ENCODE data around the gene OTUD4. TPM values are rescaled to one million over a fixed set of nuclear protein-coding genes. Genes with fewer than 3 reads are reported as not detected.
"Not testable (repeated sequence)": the region's sequence is repeated elsewhere in the genome, so short reads cannot be mapped to it uniquely, and the experiment has no call there.

OTUD4 gene, protein sequence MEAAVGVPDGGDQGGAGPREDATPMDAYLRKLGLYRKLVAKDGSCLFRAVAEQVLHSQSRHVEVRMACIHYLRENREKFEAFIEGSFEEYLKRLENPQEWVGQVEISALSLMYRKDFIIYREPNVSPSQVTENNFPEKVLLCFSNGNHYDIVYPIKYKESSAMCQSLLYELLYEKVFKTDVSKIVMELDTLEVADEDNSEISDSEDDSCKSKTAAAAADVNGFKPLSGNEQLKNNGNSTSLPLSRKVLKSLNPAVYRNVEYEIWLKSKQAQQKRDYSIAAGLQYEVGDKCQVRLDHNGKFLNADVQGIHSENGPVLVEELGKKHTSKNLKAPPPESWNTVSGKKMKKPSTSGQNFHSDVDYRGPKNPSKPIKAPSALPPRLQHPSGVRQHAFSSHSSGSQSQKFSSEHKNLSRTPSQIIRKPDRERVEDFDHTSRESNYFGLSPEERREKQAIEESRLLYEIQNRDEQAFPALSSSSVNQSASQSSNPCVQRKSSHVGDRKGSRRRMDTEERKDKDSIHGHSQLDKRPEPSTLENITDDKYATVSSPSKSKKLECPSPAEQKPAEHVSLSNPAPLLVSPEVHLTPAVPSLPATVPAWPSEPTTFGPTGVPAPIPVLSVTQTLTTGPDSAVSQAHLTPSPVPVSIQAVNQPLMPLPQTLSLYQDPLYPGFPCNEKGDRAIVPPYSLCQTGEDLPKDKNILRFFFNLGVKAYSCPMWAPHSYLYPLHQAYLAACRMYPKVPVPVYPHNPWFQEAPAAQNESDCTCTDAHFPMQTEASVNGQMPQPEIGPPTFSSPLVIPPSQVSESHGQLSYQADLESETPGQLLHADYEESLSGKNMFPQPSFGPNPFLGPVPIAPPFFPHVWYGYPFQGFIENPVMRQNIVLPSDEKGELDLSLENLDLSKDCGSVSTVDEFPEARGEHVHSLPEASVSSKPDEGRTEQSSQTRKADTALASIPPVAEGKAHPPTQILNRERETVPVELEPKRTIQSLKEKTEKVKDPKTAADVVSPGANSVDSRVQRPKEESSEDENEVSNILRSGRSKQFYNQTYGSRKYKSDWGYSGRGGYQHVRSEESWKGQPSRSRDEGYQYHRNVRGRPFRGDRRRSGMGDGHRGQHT
- 35.0 and 36.1 TPM in 2 replicates for total RNA-seq
- long read RNA-seq, full-length matches to known transcripts, result 5 of 25 reads
- long read RNA-seq, partial matches to known transcripts, result 11 of 25 reads
- long read RNA-seq, other reads (novel, unspliced or antisense), result 9 of 25 reads

DNA sequence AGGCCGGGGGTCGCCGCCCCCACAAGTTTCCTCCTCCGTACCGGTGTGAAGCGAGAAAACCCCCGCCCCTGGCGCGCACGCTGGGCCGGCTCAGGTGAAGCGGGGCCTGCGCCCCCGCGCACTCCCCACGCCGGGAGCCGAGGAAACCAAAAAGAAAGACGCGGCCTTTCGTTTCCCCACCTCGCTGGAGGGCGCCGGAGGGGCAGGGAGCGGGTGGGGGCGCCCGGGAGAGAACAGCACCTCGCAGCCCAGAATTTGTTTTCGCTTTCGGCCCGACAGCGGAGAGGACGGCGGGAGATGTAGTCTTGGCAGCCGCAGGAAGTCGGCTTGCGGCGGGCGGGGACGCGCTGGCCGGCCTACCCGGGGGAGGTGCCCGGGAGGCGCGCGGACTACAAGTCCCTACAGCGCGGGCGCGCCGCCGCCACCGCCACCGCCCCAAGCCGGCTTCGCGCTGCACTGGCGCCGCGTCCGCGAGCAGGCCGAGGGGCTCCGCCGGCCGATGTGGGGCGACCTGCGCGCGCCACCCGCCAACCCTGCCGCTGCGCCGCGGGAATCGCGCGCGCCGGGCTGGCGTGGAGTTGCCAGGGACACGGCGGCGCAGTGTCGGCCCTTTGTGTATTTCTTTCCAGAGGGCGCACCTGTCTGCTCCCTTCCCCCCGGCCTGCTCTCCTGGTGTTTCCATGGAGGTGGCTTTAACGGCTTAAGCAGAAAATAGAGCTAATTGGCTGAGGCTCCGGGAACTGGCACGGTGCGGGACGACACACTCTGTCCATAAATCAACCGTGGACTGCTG, at the start of gene OTUD4:
Gene OTUD4, minus strand, starts transcription at position 292 of the 793 bp plus-strand sequence. CDS start 616 bp downstream, outside the sequence.
- no peak for TF ChIP-seq CTCF (IDR thresholded peaks at IDR 0.05)
- DNase-seq (ENCODE audit: extremely low spot score, unreplicated experiment), result peak; percentile 97
- Mint-ChIP-seq H3K9me3 (ENCODE audit: unreplicated experiment) (no peaks in the 10 kb centered on the region), H3K27ac (ENCODE audit: unreplicated experiment) (peak within 1 kb of the TSS; percentile 96), H3K36me3 (ENCODE audit: unreplicated experiment) (no peaks in the 10 kb centered on the region), H3K4me3 (ENCODE audit: unreplicated experiment) (peak within 1 kb of the TSS; percentile 94), H3K27me3 (ENCODE audit: unreplicated experiment) (peaks cover 2% of the 10 kb centered on the region), H3K4me1 (ENCODE audit: unreplicated experiment) (peaks cover 33% of the 10 kb centered on the region)

DNA sequence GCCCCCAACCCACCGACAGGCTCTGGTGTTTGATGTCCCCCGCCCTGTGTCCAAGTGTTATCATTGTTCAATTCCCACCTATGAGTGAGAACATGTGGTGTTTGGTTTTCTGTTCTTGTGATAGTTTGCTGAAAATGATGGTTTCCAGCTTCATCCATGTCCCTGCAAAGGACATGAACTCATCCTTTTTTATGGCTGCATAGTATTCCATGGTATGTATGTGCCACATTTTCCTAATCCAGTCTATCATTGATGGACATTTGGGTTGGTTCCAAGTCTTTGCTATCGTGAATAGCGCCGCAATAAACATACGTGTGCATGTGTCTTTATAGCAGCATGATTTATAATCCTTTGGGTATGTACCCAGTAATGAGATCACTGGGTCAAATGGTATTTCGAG, 42.8 kb upstream of the OTUD4 start:
- H3K36me3 Mint-ChIP-seq (ENCODE audit: unreplicated experiment); H3K4me1 Mint-ChIP-seq (ENCODE audit: unreplicated experiment); DNase-seq (ENCODE audit: extremely low spot score, unreplicated experiment); H3K27ac Mint-ChIP-seq (ENCODE audit: unreplicated experiment); H3K4me3 Mint-ChIP-seq (ENCODE audit: unreplicated experiment); H3K9me3 Mint-ChIP-seq (ENCODE audit: unreplicated experiment): not testable (repeated sequence)
- peaks cover 35% of the 10 kb centered on the region for H3K27me3 Mint-ChIP-seq (ENCODE audit: unreplicated experiment)

GRCh38 chr4:145221529-145221928, 41.1 kb upstream of the OTUD4 start:
- not testable (repeated sequence) for H3K9me3 Mint-ChIP-seq (ENCODE audit: unreplicated experiment)

DNA sequence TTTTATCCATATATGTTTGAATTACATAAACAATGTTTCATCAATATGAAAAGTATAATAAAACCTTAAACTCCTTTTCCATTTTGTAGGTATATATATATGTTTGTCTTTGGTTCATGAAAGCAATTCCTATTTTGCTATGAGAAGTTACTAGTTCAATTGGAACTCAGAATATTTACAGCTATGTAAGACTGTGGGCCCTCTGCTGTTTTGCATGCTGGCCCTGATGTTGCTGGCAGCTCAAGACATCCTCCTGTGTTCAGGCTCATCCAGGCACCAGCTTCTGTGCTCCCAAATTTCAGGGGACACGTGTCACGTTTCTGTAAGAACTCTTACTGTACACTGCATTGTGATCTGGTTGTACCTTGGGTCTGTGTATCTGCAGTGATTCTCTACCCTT, 38.7 kb upstream of the OTUD4 start:
- DNase-seq (ENCODE audit: extremely low spot score, unreplicated experiment), result no peak
- Mint-ChIP-seq H3K27ac (ENCODE audit: unreplicated experiment) (no peak overlapping the region), H3K4me1 (ENCODE audit: unreplicated experiment) (no peaks in the 10 kb centered on the region), H3K27me3 (ENCODE audit: unreplicated experiment) (peaks cover 28% of the 10 kb centered on the region), H3K36me3 (ENCODE audit: unreplicated experiment) (no peaks in the 10 kb centered on the region), H3K4me3 (ENCODE audit: unreplicated experiment) (no peak overlapping the region), H3K9me3 (ENCODE audit: unreplicated experiment) (no peaks in the 10 kb centered on the region)
- no peak for TF ChIP-seq CTCF (IDR thresholded peaks at IDR 0.05)

More at GRCh38 chr4:145221529-145221928, 41.1 kb upstream of the OTUD4 start:
- DNase-seq (ENCODE audit: extremely low spot score, unreplicated experiment); H3K36me3 Mint-ChIP-seq (ENCODE audit: unreplicated experiment); H3K4me3 Mint-ChIP-seq (ENCODE audit: unreplicated experiment); H3K4me1 Mint-ChIP-seq (ENCODE audit: unreplicated experiment); H3K27ac Mint-ChIP-seq (ENCODE audit: unreplicated experiment): not testable (repeated sequence)
- peaks cover 28% of the 10 kb centered on the region for H3K27me3 Mint-ChIP-seq (ENCODE audit: unreplicated experiment)

DNA sequence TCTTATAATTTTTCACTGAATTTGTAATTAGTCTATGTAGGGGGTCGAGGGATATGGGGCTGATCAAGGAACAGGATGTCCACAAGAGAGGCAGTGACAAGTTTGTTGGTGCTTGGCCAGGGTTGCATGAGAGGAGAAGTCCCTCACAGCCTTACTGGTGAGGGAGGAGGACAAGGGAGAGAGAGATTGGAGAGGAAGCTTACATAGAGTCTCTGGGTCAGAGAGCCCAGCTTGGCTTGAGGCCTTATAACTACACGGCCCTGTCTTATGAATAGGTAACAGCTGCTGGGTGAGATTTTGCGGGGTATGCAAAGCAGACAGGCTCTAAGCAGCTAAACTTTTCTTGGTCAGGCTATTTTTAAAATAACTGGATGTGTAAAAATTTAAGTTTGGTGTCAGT, 37.9 kb upstream of the OTUD4 start:
- Mint-ChIP-seq H3K36me3 (ENCODE audit: unreplicated experiment) (no peaks in the 10 kb centered on the region), H3K27me3 (ENCODE audit: unreplicated experiment) (peaks cover 28% of the 10 kb centered on the region), H3K27ac (ENCODE audit: unreplicated experiment) (no peak overlapping the region), H3K4me3 (ENCODE audit: unreplicated experiment) (no peak overlapping the region), H3K4me1 (ENCODE audit: unreplicated experiment) (no peaks in the 10 kb centered on the region), H3K9me3 (ENCODE audit: unreplicated experiment) (no peaks in the 10 kb centered on the region)
- TF ChIP-seq CTCF (IDR thresholded peaks at IDR 0.05), result no peak
- DNase-seq (ENCODE audit: extremely low spot score, unreplicated experiment), result no peak

All from osteocyte (in vitro differentiated cells).